Subcutaneous abdominal adipose tissue (tissue), 5 donors: Measurements from ENCODE around the gene CCDC106.

Source experiments
- H3K27ac ChIP-seq: one replicate; pipeline ENCODE4 v1.7.0; 2013; ENCODE audit warnings: low read depth, mild to moderate bottlenecking, inconsistent platforms, low read length, moderate library complexity
- H3K27me3 ChIP-seq, 5 donors: one replicate each; pipeline ENCODE4 v1.7.0; 2013; ENCODE audit warnings: low read length in 5 of 5, inconsistent platforms in 1 of 5; ENCODE audit not compliant: control insufficient read depth in 5 of 5, insufficient read depth in 4 of 5
- H3K36me3 ChIP-seq, 5 donors: one replicate each; pipeline ENCODE4 v1.7.0; 2013; ENCODE audit warnings: low read length in 5 of 5; ENCODE audit not compliant: control insufficient read depth in 5 of 5, insufficient read depth in 5 of 5
- H3K4me1 ChIP-seq, 5 donors: one replicate each; pipeline ENCODE4 v1.7.0; 2013; ENCODE audit warnings: low read length in 5 of 5, mild to moderate bottlenecking in 3 of 5, moderate library complexity in 1 of 5; ENCODE audit not compliant: control insufficient read depth in 5 of 5, insufficient read depth in 5 of 5
- H3K4me3 ChIP-seq, 5 donors: one replicate each; pipeline ENCODE4 v1.7.0; 2013; ENCODE audit warnings: low read length in 5 of 5, low read depth in 1 of 5
- H3K9ac ChIP-seq, 5 donors: one replicate each; pipeline ENCODE4 v1.7.0; 2013; ENCODE audit warnings: low read length in 5 of 5, mild to moderate bottlenecking in 4 of 5, moderate library complexity in 3 of 5
- H3K9me3 ChIP-seq, 5 donors: one replicate each; pipeline ENCODE4 v1.7.0; 2013; ENCODE audit warnings: low read length in 5 of 5; ENCODE audit not compliant: control insufficient read depth in 5 of 5
- donor health status: healthy.
- donor health status: healthy.
- donor health status: healthy.
- donor health status: healthy.
- donor health status: healthy.

Gene CCDC106

DNA sequence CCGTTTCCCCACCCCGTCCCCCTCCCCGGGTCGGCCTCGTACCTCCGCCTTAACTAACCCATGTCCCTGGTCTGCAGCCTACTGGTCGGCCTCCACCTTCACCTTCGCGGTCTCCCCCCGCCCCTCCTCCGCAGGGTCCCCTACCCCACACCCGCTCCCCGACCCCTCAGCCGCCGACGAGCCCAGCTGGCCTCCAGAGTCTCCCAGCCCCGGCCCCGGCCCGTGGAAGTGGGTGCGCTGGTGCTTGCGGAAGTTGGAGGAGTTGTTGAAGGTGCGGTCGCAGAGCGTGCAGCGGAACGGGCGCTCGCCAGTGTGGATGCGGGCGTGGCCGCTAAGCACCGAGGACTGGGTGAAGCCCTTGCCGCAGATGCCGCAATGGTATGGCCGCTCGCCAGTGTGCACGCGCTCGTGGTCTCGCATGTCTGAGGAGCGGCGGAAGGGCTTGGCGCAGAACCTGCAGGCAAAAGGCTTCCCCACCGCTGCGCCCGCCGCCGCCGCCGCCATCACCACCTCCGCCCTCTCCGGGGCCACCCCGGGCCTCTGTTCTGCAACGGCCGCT lies 26.3 kb upstream of the CCDC106 start:
- H3K27ac ChIP-seq, result no peak overlapping the region
- no peaks in the 10 kb centered on the region for H3K9me3 ChIP-seq
- H3K9ac ChIP-seq, result no peak overlapping the region
- H3K4me3 ChIP-seq, result no peak overlapping the region
- no peaks in the 10 kb centered on the region for H3K27me3 ChIP-seq
- peaks cover 0 to 30% (median 10%) of the 10 kb centered on the region in 5 donors for H3K36me3 ChIP-seq
- peaks cover 0 to 40% (median 24%) of the 10 kb centered on the region in 5 donors for H3K4me1 ChIP-seq

DNA sequence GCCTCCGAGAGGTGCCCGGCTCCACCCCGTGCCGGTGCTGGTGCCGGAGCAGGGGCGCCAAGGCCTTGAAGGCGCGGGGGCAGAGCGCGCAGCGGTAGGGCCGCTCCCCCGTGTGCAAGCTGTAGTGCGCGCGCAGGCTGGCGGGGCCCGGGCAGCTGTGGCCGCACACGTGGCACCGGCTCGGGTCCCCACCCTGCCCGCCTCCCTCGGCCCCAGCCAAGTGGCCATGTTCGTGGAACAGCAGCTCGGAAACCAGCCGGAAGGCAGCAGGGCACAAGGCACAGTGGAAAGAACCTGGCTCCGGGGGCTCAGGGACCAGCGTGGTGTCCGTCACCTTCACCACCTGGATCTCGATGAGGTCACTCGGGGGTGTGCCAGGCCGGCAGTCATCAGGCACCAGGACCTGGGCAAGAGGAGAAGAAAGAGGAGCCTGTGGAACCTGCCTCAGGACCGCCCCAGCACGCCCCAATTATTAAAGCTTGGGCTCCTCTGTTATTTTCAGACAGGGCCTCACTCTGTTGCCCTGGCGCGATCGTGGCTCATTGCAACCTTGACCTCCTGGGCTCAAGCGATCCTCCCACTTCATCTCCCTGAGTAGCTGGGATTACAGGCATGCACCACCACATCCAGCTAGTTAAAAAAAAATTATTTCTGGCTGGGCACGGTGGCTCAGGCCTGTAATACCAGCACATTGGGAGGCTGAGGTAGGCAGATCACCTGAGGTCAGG lies 25.6 kb upstream of the CCDC106 start:
- Histone ChIP-seq H3K27me3 (no peaks in the 10 kb centered on the region), H3K4me1 (peaks cover 0 to 40% (median 24%) of the 10 kb centered on the region in 5 donors), H3K9me3 (no peaks in the 10 kb centered on the region), H3K27ac (no peak overlapping the region), H3K4me3 (no peak overlapping the region), H3K9ac (no peak overlapping the region), H3K36me3 (peaks cover 0 to 25% (median 5%) of the 10 kb centered on the region in 5 donors)

DNA sequence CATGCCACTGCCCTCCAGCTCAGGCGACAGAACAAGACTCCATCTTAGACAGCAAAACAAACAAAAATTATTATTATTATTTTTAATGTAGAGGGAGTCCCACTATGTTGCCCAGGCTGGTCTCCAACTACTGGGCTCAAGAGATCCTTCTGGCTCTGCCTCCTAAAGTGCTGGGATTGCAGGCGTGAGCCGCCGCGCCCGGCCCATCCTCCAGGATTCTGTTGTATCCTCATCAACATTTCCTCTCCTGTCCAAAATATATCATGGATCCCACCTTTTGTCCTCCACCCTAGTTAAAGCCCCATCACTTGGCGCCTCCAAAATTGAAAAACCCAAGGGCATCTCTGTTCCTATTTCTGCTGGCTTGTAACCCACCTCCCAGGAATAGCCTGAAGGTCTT lies 24.9 kb upstream of the CCDC106 start:
- no peaks in the 10 kb centered on the region for H3K9me3 ChIP-seq
- no peak overlapping the region for H3K9ac ChIP-seq
- H3K27me3 ChIP-seq, result no peaks in the 10 kb centered on the region
- no peak overlapping the region for H3K4me3 ChIP-seq
- peaks cover 0 to 40% (median 23%) of the 10 kb centered on the region in 5 donors for H3K4me1 ChIP-seq
- peak overlapping the region; percentile 3 for H3K27ac ChIP-seq
- peaks cover 0 to 21% (median 2%) of the 10 kb centered on the region in 5 donors for H3K36me3 ChIP-seq

DNA sequence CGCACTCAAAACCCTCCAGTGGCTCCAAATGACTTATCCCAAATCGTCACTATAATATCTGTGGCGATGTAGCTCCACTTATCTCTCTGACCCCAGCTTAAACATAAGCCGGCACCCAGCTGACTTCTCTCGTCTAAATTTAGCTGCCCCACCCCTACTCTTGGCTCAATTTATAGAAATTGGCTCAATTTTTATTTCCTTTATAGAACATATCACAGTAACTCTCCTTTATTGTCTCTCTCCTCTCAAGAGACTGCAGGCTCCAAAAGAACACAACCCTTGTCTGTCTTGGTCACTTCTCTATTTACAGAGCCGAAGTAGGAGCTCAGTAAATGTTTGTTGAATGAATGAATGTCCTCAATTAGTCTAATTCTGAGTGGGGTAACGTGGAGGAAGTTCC lies 24.5 kb upstream of the CCDC106 start:
- Histone ChIP-seq H3K4me3 (peak overlapping the region in 4 of 5 donors; percentile 8 to 42 (median 32)), H3K9ac (no peak overlapping the region), H3K4me1 (peaks cover 0 to 38% (median 22%) of the 10 kb centered on the region in 5 donors), H3K36me3 (peaks cover 0 to 21% (median 2%) of the 10 kb centered on the region in 5 donors), H3K27ac (peak overlapping the region; percentile 3), H3K9me3 (no peaks in the 10 kb centered on the region), H3K27me3 (no peaks in the 10 kb centered on the region)

DNA sequence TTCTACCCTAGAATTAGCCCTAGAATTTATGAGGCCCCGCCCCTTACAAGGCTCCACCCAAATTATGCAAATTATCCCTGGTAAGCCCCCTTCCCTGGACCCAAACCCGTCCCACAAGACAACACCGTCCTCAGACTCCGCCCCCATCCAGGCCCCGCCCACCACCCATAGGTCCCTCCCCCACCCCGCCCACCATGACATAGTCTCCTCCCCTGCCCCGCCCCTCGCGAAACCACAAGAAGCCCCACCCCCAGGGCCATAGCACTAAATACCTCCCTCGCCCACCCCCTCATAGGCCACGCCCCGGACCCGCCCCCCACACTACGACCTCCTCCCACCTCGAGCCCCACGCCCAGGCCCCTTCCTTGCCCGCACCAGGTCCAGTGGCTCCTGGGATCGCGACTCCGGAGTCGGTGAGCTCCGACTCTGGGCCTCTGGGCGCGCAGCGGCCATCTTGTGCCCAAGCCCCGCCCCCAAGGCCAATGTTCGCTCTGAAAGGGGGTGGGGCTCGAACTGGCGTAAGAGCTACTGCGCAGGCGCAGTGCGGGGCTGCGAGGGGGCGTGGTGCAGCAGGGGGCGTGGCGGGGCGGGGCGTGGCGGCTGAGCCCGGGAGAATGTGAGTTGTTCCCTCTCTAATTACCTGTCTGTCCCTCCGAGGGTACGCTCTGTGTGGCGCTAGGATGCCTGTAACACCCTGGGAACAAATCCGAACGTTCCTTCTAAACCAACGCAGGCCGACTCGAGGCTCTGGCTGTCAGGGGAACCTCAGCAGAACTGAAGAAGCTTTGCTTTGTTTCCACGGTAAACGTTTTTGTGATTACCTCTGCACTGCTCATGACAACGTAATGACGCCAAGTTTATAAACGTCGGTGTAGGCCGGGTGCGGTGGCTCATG lies 23.7 kb upstream of the CCDC106 start, which contains the start of gene ZNF784:
TSS of gene ZNF784 (minus strand) at position 458 of the 895 bp plus-strand sequence. CDS start at position 453, 5 bp downstream.
- peak within 1 kb of the TSS in 3 of 5 donors; percentile 47 to 64 (median 51) for H3K9ac ChIP-seq
- H3K36me3 ChIP-seq, result peaks cover 0 to 21% (median 2%) of the 10 kb centered on the region in 5 donors
- no peaks in the 10 kb centered on the region for H3K27me3 ChIP-seq
- H3K4me3 ChIP-seq, result peak within 1 kb of the TSS; percentile 69 to 92 (median 74)
- peaks cover 0 to 32% (median 16%) of the 10 kb centered on the region in 5 donors for H3K4me1 ChIP-seq
- no peaks in the 10 kb centered on the region for H3K9me3 ChIP-seq
- peak within 1 kb of the TSS; percentile 77 for H3K27ac ChIP-seq

DNA sequence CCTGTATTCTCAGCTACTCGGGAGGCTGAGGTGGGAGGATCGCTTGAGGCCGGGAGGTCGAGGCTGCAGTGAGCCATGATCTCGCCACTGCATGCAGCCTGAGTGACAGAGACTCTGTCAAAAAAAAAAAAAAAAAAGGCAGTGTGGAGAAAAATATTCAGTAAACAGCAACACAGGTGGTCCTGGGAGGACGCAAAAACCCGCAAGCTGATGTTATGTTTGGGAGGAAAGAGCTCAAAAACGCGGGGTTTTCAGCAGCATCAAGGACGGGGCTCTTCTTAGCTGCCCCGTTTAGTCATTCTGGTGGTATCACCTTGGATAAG lies 23.0 kb upstream of the CCDC106 start:
- Histone ChIP-seq H3K27ac (no peak overlapping the region), H3K27me3 (no peaks in the 10 kb centered on the region), H3K4me1 (peaks cover 0 to 26% (median 13%) of the 10 kb centered on the region in 5 donors), H3K4me3 (peak overlapping the region; percentile 69 to 92 (median 74)), H3K36me3 (peaks cover 0 to 21% (median 2%) of the 10 kb centered on the region in 5 donors), H3K9ac (peak overlapping the region in 2 of 5 donors; percentile 47 to 51), H3K9me3 (no peaks in the 10 kb centered on the region)

DNA sequence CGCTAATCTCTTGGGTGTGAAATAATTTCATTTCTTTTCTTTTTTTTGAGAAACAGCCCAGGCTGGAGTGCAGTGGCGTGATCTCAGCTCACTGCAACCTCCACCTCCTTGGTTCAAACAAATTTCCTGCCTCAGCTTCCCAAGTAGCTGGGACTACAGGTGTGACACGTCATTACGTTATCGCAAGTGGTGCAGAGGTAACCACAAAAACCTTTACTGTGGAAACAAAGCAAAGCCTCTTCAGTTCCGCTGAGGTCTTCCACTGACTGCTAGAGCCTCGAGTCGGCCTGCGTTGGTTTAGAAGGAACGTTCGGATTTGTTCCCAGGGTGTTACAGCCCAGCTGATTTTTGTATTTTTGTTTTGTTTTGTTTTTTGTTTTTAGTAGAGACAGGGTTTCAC lies 21.7 kb upstream of the CCDC106 start:
- Histone ChIP-seq H3K9ac (no peak overlapping the region), H3K4me1 (peaks cover 0 to 15% (median 13%) of the 10 kb centered on the region in 5 donors), H3K9me3 (no peaks in the 10 kb centered on the region), H3K27me3 (no peaks in the 10 kb centered on the region), H3K36me3 (peaks cover 0 to 9% (median 0%) of the 10 kb centered on the region in 5 donors), H3K27ac (no peak overlapping the region), H3K4me3 (no peak overlapping the region)

DNA sequence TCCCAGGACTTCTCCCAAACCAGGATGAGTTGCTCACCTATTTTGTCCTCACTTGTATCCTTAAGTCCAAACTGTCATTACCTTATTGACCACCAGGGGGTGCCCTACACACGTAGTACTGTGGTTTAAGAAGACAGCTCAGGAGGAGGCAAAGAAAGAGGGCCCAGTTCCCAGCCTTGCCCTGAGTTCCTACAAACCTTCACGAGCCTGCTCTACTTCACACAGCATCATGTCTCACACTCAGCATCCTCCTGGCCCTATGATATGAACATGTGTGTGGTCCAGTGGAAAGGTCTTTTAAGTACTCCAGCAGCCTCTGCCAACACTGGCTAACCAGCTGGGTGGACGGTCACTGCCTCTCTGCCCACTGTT lies 15.6 kb upstream of the CCDC106 start:
- no peaks in the 10 kb centered on the region for H3K27me3 ChIP-seq
- peaks cover 11 to 40% (median 32%) of the 10 kb centered on the region in 5 donors for H3K4me1 ChIP-seq
- H3K36me3 ChIP-seq, result no peaks in the 10 kb centered on the region
- H3K9ac ChIP-seq, result peak overlapping the region in 1 of 5 donors; percentile 30
- H3K4me3 ChIP-seq, result no peak overlapping the region
- H3K9me3 ChIP-seq, result no peaks in the 10 kb centered on the region
- no peak overlapping the region for H3K27ac ChIP-seq

DNA sequence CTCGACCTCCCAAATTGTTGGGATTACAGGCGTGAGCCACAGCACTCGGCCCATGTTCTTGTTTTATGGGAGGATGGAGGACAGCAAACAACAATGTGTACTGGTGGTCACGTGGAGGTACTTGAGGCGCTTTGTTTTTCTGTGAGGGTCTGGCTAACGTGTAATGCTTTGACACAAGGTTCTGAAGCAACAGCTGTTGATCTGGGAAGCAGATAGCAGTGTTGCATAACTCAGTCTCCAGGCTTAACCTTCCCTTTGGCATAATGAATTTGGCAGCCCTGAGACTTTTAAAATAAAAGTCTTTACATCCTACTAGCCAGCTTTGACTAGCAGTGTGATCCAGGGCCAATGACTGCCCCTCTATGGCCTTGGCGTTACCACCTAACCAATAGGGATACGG lies 14.2 kb upstream of the CCDC106 start:
- no peaks in the 10 kb centered on the region for H3K36me3 ChIP-seq
- peak overlapping the region in 1 of 5 donors; percentile 100 for H3K4me3 ChIP-seq
- H3K27ac ChIP-seq, result peak overlapping the region; percentile 95
- no peaks in the 10 kb centered on the region for H3K27me3 ChIP-seq
- H3K4me1 ChIP-seq, result peaks cover 11 to 50% (median 41%) of the 10 kb centered on the region in 5 donors
- peak overlapping the region in 1 of 5 donors; percentile 3 for H3K9ac ChIP-seq
- H3K9me3 ChIP-seq, result no peaks in the 10 kb centered on the region
